HG03432 (cell line): Measurements from ENCODE around the gene ZCCHC10.
A peak's percentile ranks its signal among the peaks of the same experiment; 100 is the strongest.
"Not testable (repeated sequence)": the region's sequence is repeated elsewhere in the genome, so short reads cannot be mapped to it uniquely, and the experiment has no call there.

Source experiments
- ATAC-seq: cut with Tn5 transposase; IDR thresholded peaks from one replicate; pipeline ENCODE4 v1.9.1; 2021; ENCODE audit warnings: mild to moderate bottlenecking, moderate library complexity; ENCODE audit not compliant: unreplicated experiment

ZCCHC10 gene

DNA sequence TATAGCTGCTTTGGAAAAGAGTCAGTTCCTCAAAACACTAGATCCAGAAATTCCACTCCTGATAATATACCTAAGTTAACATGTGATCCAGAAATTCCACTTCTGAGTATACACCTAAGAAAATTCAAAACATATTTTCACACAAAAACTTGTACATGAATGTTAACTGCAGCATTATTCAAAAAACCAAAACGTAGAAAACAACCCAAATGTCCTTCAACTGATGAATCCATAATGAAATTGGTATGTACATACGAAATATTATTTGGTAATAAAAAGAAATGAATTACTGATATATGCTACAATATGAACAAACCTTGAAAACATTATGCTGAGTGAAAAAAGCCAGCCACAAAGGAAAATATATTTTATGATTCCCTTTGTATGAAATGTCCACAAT, 46.4 kb downstream of the ZCCHC10 start:
- ATAC-seq: no peak

DNA sequence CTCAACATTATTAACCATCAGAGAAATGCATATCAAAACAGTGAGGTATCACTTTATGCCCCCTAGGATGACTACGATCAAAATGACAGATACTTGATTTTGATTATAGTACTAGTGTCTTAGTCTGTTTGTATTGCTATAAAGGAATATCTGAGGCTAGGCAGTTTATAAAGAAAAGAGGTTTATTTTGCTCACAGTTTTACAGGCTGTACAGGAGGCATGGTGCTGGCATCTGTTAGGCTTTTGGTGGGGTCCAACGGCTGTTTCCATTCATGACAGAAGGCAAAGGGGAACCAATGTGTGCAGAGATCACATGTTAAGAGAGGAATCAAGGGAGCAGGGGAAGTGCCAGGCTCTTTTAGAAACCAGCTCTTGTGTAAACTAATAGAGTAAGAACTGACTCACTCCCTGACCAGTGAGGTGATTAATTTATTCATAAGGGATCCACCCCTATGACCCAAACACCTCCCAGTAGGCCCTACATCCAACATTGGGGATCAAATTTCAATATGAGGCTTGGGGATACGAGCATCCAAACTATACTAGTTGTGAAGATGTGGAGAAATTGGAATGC, 46.9 kb downstream of the ZCCHC10 start:
- no peak for ATAC-seq

DNA sequence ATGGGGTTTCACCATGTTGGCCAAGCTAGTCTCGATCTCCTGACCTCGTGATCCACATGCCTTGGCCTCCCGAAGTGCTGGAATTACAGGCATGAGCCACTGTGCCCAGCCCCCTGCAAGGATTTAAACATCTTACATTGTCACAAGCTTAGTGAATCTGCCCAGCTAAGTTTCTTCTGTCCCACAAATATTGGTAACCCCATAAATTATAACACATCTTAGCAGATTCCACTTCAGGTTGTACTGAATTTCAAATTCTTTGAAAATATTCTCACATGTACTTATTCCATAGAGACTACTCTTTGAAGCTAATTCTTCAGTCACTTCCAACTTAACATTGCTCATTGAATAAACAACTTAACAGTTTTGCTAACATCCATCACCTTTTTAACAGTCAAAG, 49.5 kb downstream of the ZCCHC10 start:
- ATAC-seq: no peak

DNA sequence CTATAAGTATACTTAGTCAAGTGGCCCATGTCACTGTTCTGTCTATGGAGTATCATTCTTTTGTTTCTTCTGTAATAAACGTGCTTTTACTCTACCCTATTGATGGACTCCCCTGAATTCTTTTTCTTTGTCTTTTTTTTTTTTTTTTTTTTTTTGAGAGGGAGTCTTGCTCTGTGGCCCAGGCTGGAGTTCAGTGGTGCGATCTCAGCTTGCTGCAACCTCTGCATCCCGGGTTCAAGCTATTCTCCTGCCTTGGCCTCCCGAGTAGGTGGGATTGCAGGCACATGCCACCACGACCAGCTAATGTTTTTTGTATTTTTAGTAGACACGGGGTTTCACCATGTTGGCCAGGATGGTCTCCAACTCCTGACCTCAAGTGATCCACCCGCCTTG, 53.9 kb downstream of the ZCCHC10 start:
- ATAC-seq: not testable (repeated sequence)

DNA sequence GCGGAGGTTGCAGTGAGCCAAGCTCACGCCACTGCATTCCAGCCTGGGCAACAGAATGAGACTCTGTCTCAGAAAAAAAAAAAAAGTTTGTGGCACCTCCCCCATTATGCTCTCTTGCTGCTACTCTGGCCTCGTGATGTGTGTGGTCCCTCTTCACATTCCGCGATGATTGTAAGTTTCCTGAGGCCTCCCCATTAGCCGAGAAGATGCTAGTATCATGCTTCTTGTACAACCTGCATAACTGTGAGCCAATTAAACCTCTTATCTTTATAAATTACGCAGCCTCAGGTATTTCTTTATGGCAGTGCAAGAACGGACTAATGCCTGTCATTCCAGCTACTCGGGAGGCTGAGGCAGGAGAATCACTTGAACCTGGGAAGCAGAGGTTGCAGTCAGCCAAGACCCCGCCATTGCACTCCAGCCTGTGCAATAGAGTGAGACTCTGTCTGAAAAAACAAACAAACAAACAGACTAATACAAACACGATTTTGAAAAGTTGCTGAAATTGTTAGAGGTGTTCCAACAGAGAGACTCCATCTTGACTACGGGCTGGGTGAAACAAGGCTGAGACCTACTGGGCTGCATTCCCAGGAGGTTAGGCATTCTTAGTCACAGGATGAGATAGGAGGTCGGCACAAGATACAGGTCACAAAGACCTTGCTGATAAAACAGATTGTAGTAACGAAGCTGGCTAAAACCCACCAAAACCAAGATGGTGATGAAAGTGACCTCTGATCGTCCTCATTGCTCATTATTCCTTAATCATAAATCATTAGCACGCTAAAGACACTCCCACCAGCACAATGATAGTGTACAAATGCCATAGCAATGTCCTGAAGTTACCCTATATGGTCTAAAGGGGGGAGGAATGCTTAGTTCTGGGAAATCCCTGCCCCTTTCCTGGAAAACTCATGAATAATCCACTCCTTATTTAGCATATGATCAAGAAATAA, 54.6 kb downstream of the ZCCHC10 start:
- ATAC-seq: no peak

DNA sequence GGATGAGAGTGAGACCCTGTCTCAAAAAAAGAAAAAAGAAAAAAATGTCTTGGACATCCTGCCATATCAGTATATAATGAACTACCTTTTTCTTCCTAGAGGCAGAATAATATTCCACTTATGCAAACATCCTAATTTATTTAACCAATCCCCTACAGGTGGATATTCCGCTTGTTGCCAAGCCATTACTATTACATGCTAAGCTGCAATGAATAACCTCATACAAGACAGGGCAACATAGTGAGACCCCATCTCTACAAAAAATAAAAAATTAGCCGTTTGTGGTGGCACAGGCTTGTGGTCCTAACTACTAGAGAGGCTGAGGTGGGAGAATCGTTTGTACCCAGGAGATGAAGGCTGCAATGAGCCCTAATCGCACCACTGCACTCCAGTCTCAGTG, 61.2 kb downstream of the ZCCHC10 start:
- ATAC-seq: no peak

DNA sequence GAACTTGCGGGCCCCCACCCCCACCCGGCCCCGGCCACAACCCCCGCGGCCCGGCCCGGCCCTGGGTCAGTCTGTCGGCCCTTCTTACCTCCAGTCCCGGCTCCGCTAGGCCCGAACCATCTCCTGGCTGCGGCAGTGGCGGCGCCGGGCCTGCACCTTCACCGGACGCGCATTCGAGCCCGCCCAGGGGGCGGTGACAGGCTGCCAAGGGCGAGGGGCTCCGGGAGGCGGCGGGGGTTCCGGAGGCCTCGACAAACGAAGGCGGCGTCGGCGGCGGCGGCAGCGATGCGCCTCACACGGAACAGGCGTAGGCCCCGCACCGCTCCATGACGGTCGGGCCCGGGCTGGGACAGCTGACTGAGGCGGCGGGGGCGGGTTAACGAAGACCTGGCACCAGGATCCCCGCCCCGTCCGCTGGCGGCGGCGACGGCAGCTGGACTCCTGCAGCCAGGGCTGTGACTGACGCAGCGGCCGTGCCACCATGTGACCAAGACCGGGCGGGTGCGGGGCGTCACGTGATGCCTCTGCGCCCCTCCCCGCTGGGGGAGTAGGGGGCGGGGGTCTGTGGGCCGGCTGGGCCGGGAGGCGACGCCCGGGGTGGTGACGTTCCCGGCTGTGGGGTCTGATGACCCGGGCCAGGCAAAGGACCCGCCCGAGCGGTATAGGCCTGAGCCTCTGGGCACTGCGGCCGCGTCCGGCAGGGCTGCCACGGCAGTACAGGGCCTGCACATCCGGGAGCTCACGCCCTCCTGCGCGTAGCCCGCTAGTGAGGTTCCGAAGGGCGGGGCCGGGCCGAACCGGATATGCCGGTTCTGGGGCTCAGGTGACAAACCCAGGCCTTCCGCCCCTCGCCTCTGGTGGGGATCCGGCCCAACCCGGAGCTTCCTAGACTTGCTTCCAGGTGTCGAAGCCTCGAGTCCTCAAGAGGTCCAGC, 62.9 kb downstream of the ZCCHC10 start, which contains the start of gene AFF4:
TSS of gene AFF4 (minus strand) at position 464 of the 934 bp plus-strand sequence. CDS start 26,445 bp downstream, outside the sequence.
- peak; percentile 96 for ATAC-seq

DNA sequence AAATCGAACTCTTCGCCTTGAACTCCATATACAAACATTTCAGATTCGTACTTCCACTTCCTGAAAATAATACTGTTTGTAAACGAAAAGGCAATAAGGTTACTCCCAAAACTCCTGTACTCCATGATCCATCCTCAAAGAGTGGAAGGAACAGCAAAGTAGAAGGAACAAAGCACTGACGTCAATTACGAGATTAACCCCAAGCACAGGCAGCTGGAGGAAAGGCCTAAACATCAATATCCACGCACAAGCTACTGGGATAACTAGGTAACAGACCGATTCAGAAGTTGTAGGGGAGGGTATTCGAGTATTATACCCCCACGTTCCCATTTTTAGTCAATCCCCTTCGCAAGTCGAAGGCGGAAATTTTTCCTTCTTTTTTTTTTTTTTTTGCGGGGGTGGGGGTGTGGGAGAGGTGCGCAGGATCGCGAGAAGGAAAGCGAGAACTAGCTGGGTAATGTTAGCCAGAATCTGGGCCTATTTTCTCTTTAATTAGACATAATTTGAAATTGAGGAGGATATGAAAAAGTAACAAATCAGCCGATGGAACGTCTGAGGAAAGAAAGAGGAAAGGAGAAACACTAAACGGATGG, 63.8 kb downstream of the ZCCHC10 start:
- no peak for ATAC-seq

DNA sequence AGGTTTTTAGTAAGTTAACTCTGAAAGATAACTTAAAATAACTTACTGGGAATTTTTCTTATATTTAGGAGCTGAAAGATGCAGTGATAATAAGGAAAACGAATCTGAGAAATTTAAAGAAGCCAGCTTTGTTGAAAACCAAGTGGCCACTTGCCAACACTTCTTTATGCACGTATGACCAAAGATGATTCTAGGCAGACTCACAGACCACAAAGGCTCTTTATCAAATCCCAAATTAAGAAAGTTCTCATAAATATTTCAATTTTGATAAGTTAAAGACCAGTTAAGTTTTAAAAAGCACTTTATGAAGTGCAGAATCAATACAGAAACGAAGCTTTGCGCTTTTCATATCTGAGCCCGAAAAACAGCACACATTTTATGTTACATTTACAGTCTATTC, 64.5 kb downstream of the ZCCHC10 start:
- no peak for ATAC-seq

DNA sequence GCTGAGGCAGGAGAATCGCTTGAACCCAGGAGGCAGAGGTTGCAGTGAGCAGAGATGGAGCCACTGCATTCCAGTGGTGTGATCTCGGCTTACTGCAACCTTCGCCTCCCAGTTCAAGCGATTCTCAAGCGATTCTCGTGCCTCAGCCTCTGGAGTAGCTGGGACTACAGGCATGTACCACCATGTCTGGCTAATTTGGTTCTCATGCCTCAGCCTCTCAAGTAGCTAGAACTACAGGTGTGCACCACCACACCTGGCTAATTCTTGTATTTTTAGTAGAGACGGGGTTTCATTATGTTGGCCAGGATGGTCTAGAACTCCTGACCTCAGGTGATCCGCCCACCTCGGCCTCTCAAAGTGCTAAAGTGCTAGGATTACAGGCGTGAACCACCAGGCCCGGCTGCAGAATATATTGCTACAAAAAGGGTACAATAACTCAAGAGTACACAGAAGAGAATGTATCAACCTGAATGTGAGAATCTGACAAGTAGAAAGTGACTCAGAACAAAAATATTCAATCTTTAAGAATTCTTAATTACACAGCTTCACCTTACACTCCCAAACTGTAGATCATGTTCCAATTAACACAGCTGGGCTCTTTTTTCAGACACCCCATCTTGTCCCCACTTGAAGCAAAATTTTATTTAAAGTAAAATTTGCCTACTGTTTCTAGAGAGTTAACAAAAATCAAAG, 65.1 kb downstream of the ZCCHC10 start:
- ATAC-seq: not testable (repeated sequence)

DNA sequence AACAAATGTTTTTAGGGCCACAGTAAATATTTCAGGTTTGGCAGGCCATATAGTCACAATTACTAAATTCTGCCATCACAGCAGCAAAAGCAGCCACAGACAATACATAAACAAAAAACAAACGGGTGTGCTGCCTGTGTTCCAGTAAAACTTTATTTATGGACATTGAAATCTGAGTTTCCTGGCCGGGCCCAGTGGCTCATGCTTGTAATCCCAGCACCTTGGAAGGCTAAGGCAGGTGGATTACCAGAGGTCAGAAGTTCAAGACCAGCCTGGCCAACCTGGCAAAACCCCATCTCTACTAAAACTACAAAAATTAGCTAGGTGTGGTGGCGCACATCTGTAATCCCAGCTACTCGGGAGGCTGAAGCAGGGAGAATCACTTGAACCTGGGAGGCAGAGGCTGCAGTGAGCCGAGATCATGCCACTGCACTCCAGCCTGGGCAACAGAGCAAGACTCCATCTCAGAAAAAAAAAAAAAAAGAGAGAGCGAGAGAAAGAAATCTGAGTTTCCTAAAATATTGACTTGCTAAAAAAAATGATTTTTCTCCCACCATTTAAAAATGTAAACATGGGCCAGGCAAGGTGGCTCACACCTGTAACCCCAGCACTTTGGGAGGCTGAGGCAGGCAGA, 70.1 kb downstream of the ZCCHC10 start:
- not testable (repeated sequence) for ATAC-seq

DNA sequence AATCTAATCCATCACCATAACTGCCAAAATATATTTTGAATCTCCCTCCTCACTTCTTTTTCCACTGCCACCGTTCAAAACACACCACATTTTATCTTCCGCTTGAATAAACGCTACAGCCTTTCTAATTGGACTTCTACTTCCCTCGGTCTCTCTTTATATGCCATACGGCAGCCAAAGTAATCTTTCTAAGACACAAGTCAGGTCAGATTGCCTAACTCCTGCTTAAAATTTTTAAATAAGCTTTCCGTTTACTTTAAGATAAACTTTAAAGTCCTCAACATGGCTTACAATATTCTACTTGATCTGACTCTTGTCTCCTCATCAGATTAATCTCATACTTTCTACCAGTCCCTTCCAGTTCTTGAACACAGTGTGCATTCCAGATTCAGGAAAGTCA, 72.6 kb downstream of the ZCCHC10 start:
- ATAC-seq: no peak

DNA sequence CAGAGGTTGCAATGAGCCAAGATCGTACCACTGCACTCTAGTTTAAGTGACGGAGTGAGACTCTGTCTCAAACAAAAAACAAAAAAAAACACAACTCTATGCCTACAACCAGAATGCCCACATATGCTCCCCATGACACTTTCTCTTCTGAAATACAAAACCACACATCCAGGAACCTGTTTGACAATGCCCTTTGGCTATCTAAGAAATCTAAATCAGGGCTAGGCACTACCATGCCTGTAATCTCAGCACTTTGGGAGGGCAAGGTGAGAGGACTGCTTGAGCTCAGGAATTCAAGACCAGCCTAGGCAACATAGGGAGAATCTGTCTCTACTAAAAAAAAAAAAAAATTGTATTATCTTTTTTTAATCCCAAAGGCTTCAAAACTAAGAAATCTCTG, 73.5 kb downstream of the ZCCHC10 start:
- ATAC-seq: no peak

DNA sequence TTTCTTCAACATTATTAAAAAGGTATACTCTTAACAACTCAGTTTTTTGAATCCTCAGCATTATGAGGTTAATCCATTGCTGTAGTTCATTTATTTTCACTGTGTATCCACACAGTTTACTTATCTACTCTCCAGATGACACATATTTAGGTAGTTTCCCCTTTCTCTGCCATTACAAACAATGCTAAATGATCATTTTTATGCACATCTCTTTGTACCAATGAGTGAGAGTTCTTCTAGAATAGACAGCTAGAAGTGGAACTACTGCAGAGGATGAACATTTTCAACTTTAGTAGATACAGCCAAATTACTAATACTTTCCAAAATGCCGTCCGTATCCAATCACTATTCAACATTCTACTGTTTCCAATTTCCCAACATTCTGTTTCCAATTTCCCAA, 74.5 kb downstream of the ZCCHC10 start:
- ATAC-seq: no peak

DNA sequence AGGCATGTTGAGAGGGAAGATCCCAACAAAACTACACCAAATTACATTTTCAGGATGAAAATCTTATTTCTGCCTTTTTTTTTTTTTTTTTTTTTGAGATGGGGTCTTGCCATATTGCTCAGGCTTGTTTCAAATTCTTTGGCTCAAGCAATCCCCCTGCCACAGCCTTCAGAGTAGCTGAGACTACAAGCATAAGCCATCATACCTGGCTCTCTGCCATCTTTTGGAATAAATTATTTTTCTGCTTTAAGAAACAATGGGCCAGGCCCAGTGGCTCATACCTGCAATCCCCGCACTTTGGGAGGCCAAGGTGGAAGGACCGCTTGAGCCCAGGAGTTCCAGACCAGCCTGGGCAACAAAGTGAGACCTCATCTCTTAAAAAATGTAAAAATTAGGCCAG, 77.2 kb downstream of the ZCCHC10 start:
- no peak for ATAC-seq

DNA sequence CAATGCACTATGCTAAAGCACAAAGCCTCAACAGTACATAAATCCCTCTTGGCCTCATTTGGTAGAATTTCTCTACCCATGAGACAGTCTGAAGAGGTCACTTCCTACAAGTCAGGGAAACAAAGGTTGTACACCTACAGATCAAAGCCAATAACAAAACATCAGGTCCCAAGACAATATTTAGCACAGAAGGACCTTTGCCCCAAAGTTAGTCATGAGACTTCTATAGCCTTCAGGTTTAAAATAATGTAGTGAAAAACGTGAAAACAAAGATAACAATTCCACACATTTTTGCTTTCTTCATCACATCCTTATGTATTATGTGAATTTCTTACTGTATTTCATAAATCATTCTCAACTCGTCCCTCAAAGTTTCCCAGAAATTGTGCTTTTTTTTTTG, 78.7 kb downstream of the ZCCHC10 start:
- no peak for ATAC-seq
